ENCODE results near the gene RYK. TPM values are rescaled to one million over a fixed set of nuclear protein-coding genes. Genes with fewer than 3 reads are reported as not detected.

The RYK gene
- total and polyA plus RNA-seq, 8 donors = 15.8 to 128 (median 42.8) TPM

DNA sequence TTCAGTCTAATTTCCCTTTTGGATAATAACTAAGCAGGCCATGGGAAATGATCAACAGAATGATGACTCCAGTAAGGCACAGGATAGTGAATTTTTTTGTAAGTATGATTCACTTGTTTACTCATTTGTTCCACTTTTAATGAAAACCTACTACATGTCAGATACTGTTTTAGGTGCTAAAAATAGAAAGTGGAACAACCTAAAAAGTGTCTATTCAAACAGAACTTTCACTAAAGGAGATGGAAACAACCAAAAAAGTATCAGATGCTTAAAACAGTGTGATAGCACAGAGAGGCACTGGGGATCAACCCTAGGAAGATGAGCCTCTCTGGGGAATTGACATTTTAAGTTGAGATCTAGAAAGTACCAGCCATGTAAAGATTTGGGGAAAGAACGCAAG, 11.1 kb downstream of the RYK start:
- intact Hi-C loops (cut with DNase I; ENCODE audit: low total_unique reads) = no loop called here
- H3K27ac ChIP-seq = peak overlapping the region in 2 of 5 donors; percentile 1 to 40
- 91 to 98% (median 95%) methylated on average over 1 of the region's 1 CpG for WGBS, 5 donors
- no peak overlapping the region for H3K4me3 ChIP-seq
- H3K27me3 ChIP-seq = no peaks in the 10 kb centered on the region
- H3K4me1 ChIP-seq = peaks cover 29 to 82% (median 64%) of the 10 kb centered on the region in 4 donors
- no peaks in the 10 kb centered on the region for H3K36me3 ChIP-seq
- TF ChIP-seq, protein P1, sequence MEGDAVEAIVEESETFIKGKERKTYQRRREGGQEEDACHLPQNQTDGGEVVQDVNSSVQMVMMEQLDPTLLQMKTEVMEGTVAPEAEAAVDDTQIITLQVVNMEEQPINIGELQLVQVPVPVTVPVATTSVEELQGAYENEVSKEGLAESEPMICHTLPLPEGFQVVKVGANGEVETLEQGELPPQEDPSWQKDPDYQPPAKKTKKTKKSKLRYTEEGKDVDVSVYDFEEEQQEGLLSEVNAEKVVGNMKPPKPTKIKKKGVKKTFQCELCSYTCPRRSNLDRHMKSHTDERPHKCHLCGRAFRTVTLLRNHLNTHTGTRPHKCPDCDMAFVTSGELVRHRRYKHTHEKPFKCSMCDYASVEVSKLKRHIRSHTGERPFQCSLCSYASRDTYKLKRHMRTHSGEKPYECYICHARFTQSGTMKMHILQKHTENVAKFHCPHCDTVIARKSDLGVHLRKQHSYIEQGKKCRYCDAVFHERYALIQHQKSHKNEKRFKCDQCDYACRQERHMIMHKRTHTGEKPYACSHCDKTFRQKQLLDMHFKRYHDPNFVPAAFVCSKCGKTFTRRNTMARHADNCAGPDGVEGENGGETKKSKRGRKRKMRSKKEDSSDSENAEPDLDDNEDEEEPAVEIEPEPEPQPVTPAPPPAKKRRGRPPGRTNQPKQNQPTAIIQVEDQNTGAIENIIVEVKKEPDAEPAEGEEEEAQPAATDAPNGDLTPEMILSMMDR (IDR thresholded peaks at IDR 0.05) = no peak
- TF ChIP-seq POLR2AphosphoS5 (IDR thresholded peaks at IDR 0.05) (no peak), EP300 (IDR thresholded peaks at IDR 0.05) (no peak)
- H3K9me3 ChIP-seq = no peaks in the 10 kb centered on the region
- no peak for DNase-seq

DNA sequence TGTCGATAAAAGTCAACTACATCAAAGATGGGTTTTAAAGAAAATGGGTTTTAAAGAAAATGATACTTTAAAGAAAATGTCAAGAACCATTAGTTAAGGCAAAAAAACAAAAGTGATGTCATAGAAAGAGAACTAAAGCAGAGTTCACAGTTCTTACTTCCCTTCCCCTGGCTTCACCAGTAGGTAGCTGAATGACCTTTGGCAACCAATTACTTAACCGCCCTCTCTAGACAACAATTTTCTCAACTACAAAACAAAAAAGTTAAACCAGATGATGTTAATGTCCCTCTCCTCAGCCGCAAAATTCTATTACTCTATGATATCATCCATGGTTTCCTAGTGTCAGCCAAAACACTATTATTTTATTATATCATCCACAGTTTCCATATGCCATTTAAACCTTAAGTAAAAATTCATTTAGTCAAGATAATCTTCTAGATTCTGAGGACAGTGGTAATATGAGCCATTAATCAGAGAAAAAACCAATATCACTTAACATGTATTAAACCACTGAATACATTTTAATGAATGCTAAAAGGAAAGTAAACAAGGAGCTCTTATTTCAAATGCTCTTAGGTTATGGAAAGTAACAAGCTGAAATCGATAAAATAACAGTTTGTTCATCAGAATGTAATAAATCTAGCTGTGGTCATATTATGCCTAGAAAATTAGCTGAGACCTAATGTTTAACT, 13.1 kb downstream of the RYK start:
- Histone ChIP-seq H3K9me3 (no peaks in the 10 kb centered on the region), H3K4me3 (no peak overlapping the region), H3K27me3 (no peaks in the 10 kb centered on the region), H3K27ac (peak overlapping the region in 3 of 5 donors; percentile 34 to 42 (median 40)), H3K4me1 (peaks cover 21 to 75% (median 47%) of the 10 kb centered on the region in 4 donors), H3K36me3 (no peaks in the 10 kb centered on the region)
- 78 to 84% (median 79%) methylated on average over 4 of the region's 4 CpGs for WGBS, 5 donors
- DNase-seq = no peak
- intact Hi-C loops (cut with DNase I; ENCODE audit: low total_unique reads) = no loop called here
- TF ChIP-seq POLR2A (IDR thresholded peaks at IDR 0.05) (no peak), POLR2AphosphoS5 (IDR thresholded peaks at IDR 0.05) (no peak), EP300 (IDR thresholded peaks at IDR 0.05) (no peak)
- TF ChIP-seq, protein P1 (IDR thresholded peaks at IDR 0.05) = no peak

GRCh38 chr3:134236505-134237170, 14.0 kb downstream of the RYK start:
- Histone ChIP-seq H3K9me3 (no peaks in the 10 kb centered on the region), H3K27me3 (no peaks in the 10 kb centered on the region), H3K4me1 (peaks cover 23 to 75% (median 46%) of the 10 kb centered on the region in 4 donors), H3K27ac (peak overlapping the region in 3 of 5 donors; percentile 30 to 44 (median 43)), H3K36me3 (no peaks in the 10 kb centered on the region), H3K4me3 (no peak overlapping the region)
- TF ChIP-seq, protein P1 (IDR thresholded peaks at IDR 0.05) = no peak
- TF ChIP-seq POLR2A (IDR thresholded peaks at IDR 0.05) = no peak
- no peak for TF ChIP-seq POLR2AphosphoS5 (IDR thresholded peaks at IDR 0.05)
- TF ChIP-seq EP300 (IDR thresholded peaks at IDR 0.05) = no peak
- no peak for DNase-seq
- intact Hi-C loops (cut with DNase I; ENCODE audit: low total_unique reads) = no loop called here
- WGBS, 5 donors = 41 to 60% (median 54%) methylated on average over 3 of the region's 3 CpGs

- Histone ChIP-seq H3K36me3 (no peaks in the 10 kb centered on the region), H3K4me3 (no peak overlapping the region), H3K9me3 (no peaks in the 10 kb centered on the region), H3K27ac (peak overlapping the region in 3 of 5 donors; percentile 30 to 44 (median 43)), H3K27me3 (no peaks in the 10 kb centered on the region), H3K4me1 (peaks cover 27 to 80% (median 52%) of the 10 kb centered on the region in 4 donors)
- no peak for DNase-seq
- intact Hi-C loops (cut with DNase I; ENCODE audit: low total_unique reads) = no loop called here
- WGBS, 5 donors = 89 to 97% (median 94%) methylated on average over 3 of the region's 3 CpGs
- TF ChIP-seq, protein P1 (IDR thresholded peaks at IDR 0.05) = no peak
- TF ChIP-seq POLR2A (IDR thresholded peaks at IDR 0.05) (no peak), EP300 (IDR thresholded peaks at IDR 0.05) (no peak), POLR2AphosphoS5 (IDR thresholded peaks at IDR 0.05) (no peak)
Measured at GRCh38 chr3:134235577-134236076, 15.0 kb downstream of the RYK start.
